ENCODE data around the gene OXSR1.
"Not testable (repeated sequence)": the region's sequence is repeated elsewhere in the genome, so short reads cannot be mapped to it uniquely, and the experiment has no call there.

Gene OXSR1

GRCh38 chr3:38268087-38268486, 102.8 kb downstream of the OXSR1 start:
- no peak for DNase-seq (ENCODE audit: low read depth in 2 of 2)

GRCh38 chr3:38268522-38268921, 103.2 kb downstream of the OXSR1 start:
- DNase-seq (ENCODE audit: low read depth in 2 of 2), result no peak

- DNase-seq (ENCODE audit: low read depth in 2 of 2), result no peak
These were observed 105.3 kb downstream of the OXSR1 start for GRCh38 chr3:38270606-38271005.

- no peak for DNase-seq (ENCODE audit: low read depth in 2 of 2)
These were observed 106.2 kb downstream of the OXSR1 start for GRCh38 chr3:38271553-38271952.

GRCh38 chr3:38274864-38275649, 109.7 kb downstream of the OXSR1 start:
- DNase-seq (ENCODE audit: low read depth in 2 of 2), result no peak

GRCh38 chr3:38275658-38276057, 110.3 kb downstream of the OXSR1 start:
- DNase-seq (ENCODE audit: low read depth in 2 of 2), result no peak

GRCh38 chr3:38276081-38276916, 111.0 kb downstream of the OXSR1 start:
- DNase-seq (ENCODE audit: low read depth in 2 of 2), result no peak

GRCh38 chr3:38276917-38277630, 111.7 kb downstream of the OXSR1 start:
- no peak for DNase-seq (ENCODE audit: low read depth in 2 of 2)

- no peak for DNase-seq (ENCODE audit: low read depth in 2 of 2)
These were observed 113.5 kb downstream of the OXSR1 start for GRCh38 chr3:38278841-38279240.

GRCh38 chr3:38281895-38282686, 116.8 kb downstream of the OXSR1 start, which contains the start of gene SLC22A14:
SLC22A14 (plus strand) TSS chr3:38282294; CDS start chr3:38306027, 23,733 bp downstream.
- no peak for DNase-seq (ENCODE audit: low read depth in 2 of 2)

- DNase-seq (ENCODE audit: low read depth in 2 of 2), result no peak
These were observed 118.7 kb downstream of the OXSR1 start for GRCh38 chr3:38283810-38284755.

- no peak for DNase-seq (ENCODE audit: low read depth in 2 of 2)
These were observed 119.4 kb downstream of the OXSR1 start for GRCh38 chr3:38284756-38285150.

GRCh38 chr3:38289286-38290217, 124.2 kb downstream of the OXSR1 start:
- not testable (repeated sequence) for DNase-seq (ENCODE audit: low read depth in 2 of 2)

GRCh38 chr3:38297053-38297452, 131.7 kb downstream of the OXSR1 start:
- not testable (repeated sequence) for DNase-seq (ENCODE audit: low read depth in 2 of 2)

- DNase-seq (ENCODE audit: low read depth in 2 of 2), result no peak
These were observed 132.2 kb downstream of the OXSR1 start for GRCh38 chr3:38297537-38297936.

GRCh38 chr3:38297947-38298711, 132.8 kb downstream of the OXSR1 start:
- no peak for DNase-seq (ENCODE audit: low read depth in 2 of 2)
